Caco-2 (cell line): ENCODE data around the gene NKAPD1. TPM values are rescaled to one million over a fixed set of nuclear protein-coding genes. Genes with fewer than 3 reads are reported as not detected.

Source experiments
- BruUV-seq: library from RNA; stranded (reverse); fragments of 400-500 nt; replicated peaks from 2 replicates; lab custom pipeline; 2021; lab: Mats Ljungman, UMichigan
- CTCF ChIA-PET: fragments of 300-600 bp; sonication (Branson Sonifier 250); formaldehyde crosslinking; loops from one replicate; lab custom pipeline; 2022; ENCODE audit warnings: antibody characterized with exemption; lab: Charles Lee
- POLR2A ChIA-PET: fragments of 300-600 bp; sonication (Branson Sonifier 250); formaldehyde crosslinking; loops from one replicate; lab custom pipeline; 2022; ENCODE audit warnings: antibody characterized with exemption; lab: Charles Lee
- DNase-seq, 2 experiments: peaks; one replicate each; pipeline versions ENCODE4 v3.0.0 to v3.0.0-alpha.2; 2020 to 2022
- H3K27me3 ChIP-seq: replicated peaks from 2 replicates; pipeline ENCODE4 v1.6.0; 2011; ENCODE audit warnings: low read length; ENCODE audit not compliant: control insufficient read depth, insufficient read depth
- H3K36me3 ChIP-seq: 2 replicates; pipeline ENCODE4 v1.5.1; 2011; ENCODE audit warnings: low read length; ENCODE audit not compliant: control insufficient read depth, insufficient read depth
- H3K4me1 ChIP-seq: fragments of 250-450 bp; sonication (Bioruptor Pico); 2 replicates; pipeline ENCODE4 v1.5.1; 2020; ENCODE audit warnings: mild to moderate bottlenecking
- H3K4me3 ChIP-seq: 2 replicates; pipeline ENCODE4 v1.5.1; 2011; ENCODE audit warnings: low read depth, mild to moderate bottlenecking, control low read depth, low read length
- H3K9me3 ChIP-seq: fragments of 250-450 bp; sonication (Bioruptor Pico); 2 replicates; pipeline ENCODE4 v1.5.1; 2020; ENCODE audit warnings: mild to moderate bottlenecking, moderate library complexity
- H3K27ac Mint-ChIP-seq: one replicate; pipeline ENCODE4 v1.8.0; 2022; ENCODE audit warnings: mixed read lengths; ENCODE audit not compliant: unreplicated experiment
- H3K27me3 Mint-ChIP-seq: one replicate; pipeline ENCODE4 v1.8.0; 2022; ENCODE audit warnings: mixed read lengths; ENCODE audit not compliant: insufficient read depth, unreplicated experiment
- H3K36me3 Mint-ChIP-seq: one replicate; pipeline ENCODE4 v1.8.0; 2022; ENCODE audit warnings: mild to moderate bottlenecking, mixed read lengths; ENCODE audit not compliant: insufficient read depth, unreplicated experiment
- H3K4me1 Mint-ChIP-seq: one replicate; pipeline ENCODE4 v1.8.0; 2022; ENCODE audit warnings: low read depth, mixed read lengths; ENCODE audit not compliant: unreplicated experiment
- H3K4me3 Mint-ChIP-seq: one replicate; pipeline ENCODE4 v1.8.0; 2022; ENCODE audit warnings: mild to moderate bottlenecking, moderate library complexity, mixed read lengths; ENCODE audit not compliant: unreplicated experiment
- H3K9me3 Mint-ChIP-seq: one replicate; pipeline ENCODE4 v1.8.0; 2022; ENCODE audit warnings: mixed read lengths; ENCODE audit not compliant: unreplicated experiment
- CTCF ChIP-seq, 2 experiments: fragments of 200-600 bp in 1 of 2; IDR thresholded peaks; 1 replicate in 1 of 2; 2 replicates in 1 of 2; pipeline versions ENCODE4 v1.5.1 to v1.8.0; 2011 to 2022; ENCODE audit warnings: antibody characterized with exemption in 1 of 2, control low read depth in 1 of 2, inconsistent platforms in 1 of 2, low read depth in 1 of 2, low read length in 1 of 2, mild to moderate bottlenecking in 1 of 2, moderate library complexity in 1 of 2; ENCODE audit not compliant: insufficient read depth in 1 of 2, severe bottlenecking in 1 of 2, unreplicated experiment in 1 of 2
- intact Hi-C: fragments of 100-400 bp; cut with micrococcal nuclease; formaldehyde crosslinking; loops from one replicate; pipeline ENCODE4 v1.10.0; 2022; ENCODE audit not compliant: unreplicated experiment
- total RNA-seq: library from RNA; stranded (reverse); gene quantifications from 2 replicates; pipeline ENCODE4 v1.2.3, GENCODE V29; 2022

The NKAPD1 gene
- total RNA-seq, 1 experiment from 2014 or later, result 36.9 TPM

DNA sequence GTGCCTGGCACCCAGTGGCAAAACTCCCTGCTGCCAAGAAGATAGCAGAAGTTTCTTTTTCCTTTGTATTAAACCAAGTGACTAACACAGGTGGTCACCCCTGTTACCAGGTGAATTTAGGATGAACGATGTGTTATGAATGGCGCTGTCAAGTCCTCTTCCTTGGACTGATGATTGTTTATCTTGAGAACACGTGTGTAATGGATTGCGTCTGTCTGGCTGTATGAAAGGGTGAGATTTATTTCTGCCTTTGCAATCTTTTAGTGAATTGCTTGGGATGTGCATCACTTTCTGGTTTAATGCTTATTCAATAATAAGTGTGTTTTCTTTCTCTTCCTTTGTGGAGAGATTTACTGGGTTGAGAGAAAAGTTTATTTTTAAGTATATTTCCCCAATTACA, 49.0 kb downstream of the NKAPD1 start:
- Mint-ChIP-seq H3K27me3 (no peaks in the 10 kb centered on the region), H3K9me3 (no peaks in the 10 kb centered on the region), H3K27ac (no peak overlapping the region), H3K4me3 (no peak overlapping the region), H3K36me3 (peaks cover 5% of the 10 kb centered on the region), H3K4me1 (no peaks in the 10 kb centered on the region)
- Histone ChIP-seq H3K4me1 (no peaks in the 10 kb centered on the region), H3K4me3 (no peak overlapping the region), H3K36me3 (no peaks in the 10 kb centered on the region), H3K9me3 (no peaks in the 10 kb centered on the region), H3K27me3 (no peaks in the 10 kb centered on the region)
- intact Hi-C loops, result no loop called here
- TF ChIP-seq CTCF (IDR thresholded peaks at IDR 0.05; ENCODE audit: insufficient read depth in 1 of 2, low read depth in 1 of 2, low read length in 1 of 2, severe bottlenecking in 1 of 2, unreplicated experiment in 1 of 2), result no peak
- CTCF ChIA-PET, result no interaction called here
- POLR2A ChIA-PET, result no interaction called here
- BruUV-seq, result no TSS peak
- no peak for DNase-seq

GRCh38 chr11:112127056-112127455, 53.0 kb downstream of the NKAPD1 start:
- no TSS peak for BruUV-seq
- no peaks in the 10 kb centered on the region for H3K36me3 ChIP-seq
- intact Hi-C loops, result no loop called here
- H3K9me3 ChIP-seq, result no peaks in the 10 kb centered on the region
- no peak overlapping the region for H3K27ac Mint-ChIP-seq
- ChIA-PET CTCF (no interaction called here), POLR2A (no interaction called here)
- no peaks in the 10 kb centered on the region for H3K27me3 Mint-ChIP-seq
- no peak overlapping the region for H3K4me3 ChIP-seq
- no peaks in the 10 kb centered on the region for H3K9me3 Mint-ChIP-seq
- no peaks in the 10 kb centered on the region for H3K4me1 ChIP-seq
- H3K4me1 Mint-ChIP-seq, result no peaks in the 10 kb centered on the region
- H3K4me3 Mint-ChIP-seq, result no peak overlapping the region
- H3K36me3 Mint-ChIP-seq, result peaks cover 5% of the 10 kb centered on the region
- no peak for DNase-seq
- no peaks in the 10 kb centered on the region for H3K27me3 ChIP-seq
- no peak for TF ChIP-seq CTCF (IDR thresholded peaks at IDR 0.05; ENCODE audit: insufficient read depth in 1 of 2, low read depth in 1 of 2, low read length in 1 of 2, severe bottlenecking in 1 of 2, unreplicated experiment in 1 of 2)

DNA sequence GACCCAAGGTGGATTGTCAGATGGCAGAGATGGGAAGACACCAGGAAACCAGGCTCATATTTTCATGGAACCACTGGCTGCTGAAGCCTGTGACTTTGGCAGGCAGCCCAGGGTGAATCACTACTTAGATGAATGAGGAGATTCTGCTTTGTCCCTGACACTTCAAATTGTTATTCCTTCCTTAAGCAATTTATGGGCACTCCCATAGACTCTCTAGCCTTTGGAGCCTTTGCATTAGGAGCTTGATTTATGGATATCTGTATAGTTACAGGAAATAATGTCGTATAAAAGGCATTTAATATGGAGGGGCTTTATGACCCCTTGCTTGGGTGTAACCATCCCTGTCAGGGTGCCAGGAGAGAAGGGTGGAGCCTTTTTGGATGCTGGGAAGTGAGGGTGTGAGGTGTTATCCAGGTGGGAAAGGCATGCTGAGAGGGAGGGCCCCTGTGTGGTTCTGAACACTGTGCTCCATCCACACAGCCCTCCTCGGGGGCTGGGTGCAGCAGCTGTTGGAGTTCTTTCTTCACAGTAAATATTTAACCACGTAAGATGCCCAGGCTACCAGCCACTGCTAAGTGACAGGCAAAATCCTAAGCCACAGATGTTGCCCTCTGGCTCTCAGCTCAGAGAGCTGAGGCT, 54.5 kb downstream of the NKAPD1 start:
- no peaks in the 10 kb centered on the region for H3K27me3 Mint-ChIP-seq
- no peak overlapping the region for H3K27ac Mint-ChIP-seq
- CTCF ChIA-PET, result no interaction called here
- Histone ChIP-seq H3K9me3 (no peaks in the 10 kb centered on the region), H3K4me3 (no peak overlapping the region), H3K27me3 (no peaks in the 10 kb centered on the region), H3K36me3 (no peaks in the 10 kb centered on the region), H3K4me1 (no peaks in the 10 kb centered on the region)
- POLR2A ChIA-PET, result no interaction called here
- H3K4me1 Mint-ChIP-seq, result no peaks in the 10 kb centered on the region
- no peak overlapping the region for H3K4me3 Mint-ChIP-seq
- no peak for DNase-seq
- no peaks in the 10 kb centered on the region for H3K9me3 Mint-ChIP-seq
- H3K36me3 Mint-ChIP-seq, result peaks cover 5% of the 10 kb centered on the region
- no TSS peak for BruUV-seq
- no peak for TF ChIP-seq CTCF (IDR thresholded peaks at IDR 0.05; ENCODE audit: insufficient read depth in 1 of 2, low read depth in 1 of 2, low read length in 1 of 2, severe bottlenecking in 1 of 2, unreplicated experiment in 1 of 2)
- intact Hi-C loops, result no loop called here
